ENCODE results near the gene ZKSCAN7.

- TF ChIP-seq CTCF (IDR thresholded peaks at IDR 0.05) (no peak), POLR2A (IDR thresholded peaks at IDR 0.05) (no peak), POLR2AphosphoS5 (IDR thresholded peaks at IDR 0.05) (no peak), EP300 (IDR thresholded peaks at IDR 0.05) (no peak)
Measured at GRCh38 chr3:44530911-44531310, 24.1 kb upstream of the ZKSCAN7 start.

Measured in sigmoid colon (tissue), 4 donors.